Neural progenitor cell (in vitro differentiated cells): Measurements from ENCODE around the gene SLC25A20. TPM values are rescaled to one million over a fixed set of nuclear protein-coding genes. Genes with fewer than 3 reads are reported as not detected.
"Not testable (repeated sequence)": the region's sequence is repeated elsewhere in the genome, so short reads cannot be mapped to it uniquely, and the experiment has no call there.

Source experiments
- DNase-seq: peaks from one replicate; pipeline ENCODE4 v3.0.0-alpha.2; 2016; ENCODE audit warnings: low spot score
- H2AFZ ChIP-seq: fragments of 200-600 bp; sonication (generic); replicated peaks from 2 replicates; pipeline ENCODE4 v1.6.1; 2016; ENCODE audit warnings: antibody characterized with exemption
- H3F3A ChIP-seq: fragments of 200-600 bp; sonication (generic); 2 replicates; pipeline ENCODE4 v1.6.1; 2016; ENCODE audit warnings: antibody characterized with exemption, low read depth
- H3K27ac ChIP-seq: fragments of 200-600 bp; sonication (generic); 2 replicates; pipeline ENCODE4 v1.5.1; 2016; ENCODE audit warnings: mild to moderate bottlenecking
- H3K27me3 ChIP-seq: fragments of 200-600 bp; sonication (generic); 2 replicates; pipeline ENCODE4 v1.6.1; 2016; ENCODE audit warnings: mild to moderate bottlenecking, moderate library complexity
- H3K36me3 ChIP-seq: fragments of 200-600 bp; sonication (generic); 2 replicates; pipeline ENCODE4 v1.5.1; 2016
- H3K4me1 ChIP-seq: fragments of 200-600 bp; sonication (generic); 2 replicates; pipeline ENCODE4 v1.6.1; 2016; ENCODE audit warnings: mixed run types
- H3K4me2 ChIP-seq: fragments of 200-600 bp; sonication (generic); 2 replicates; pipeline ENCODE4 v1.6.1; 2016
- H3K4me3 ChIP-seq: fragments of 200-600 bp; sonication (generic); 2 replicates; pipeline ENCODE4 v1.5.1; 2016
- H3K79me2 ChIP-seq: fragments of 200-600 bp; sonication (generic); 2 replicates; pipeline ENCODE4 v1.6.1; 2016; ENCODE audit warnings: low read depth
- H3K9ac ChIP-seq: fragments of 200-600 bp; sonication (generic); 2 replicates; pipeline ENCODE4 v1.6.1; 2016
- H3K9me3 ChIP-seq: fragments of 200-600 bp; sonication (generic); 2 replicates; pipeline ENCODE4 v1.5.1; 2016; ENCODE audit warnings: low read depth
- H4K20me1 ChIP-seq: fragments of 200-600 bp; sonication (generic); 2 replicates; pipeline ENCODE4 v1.6.1; 2016; ENCODE audit warnings: low read depth
- H3K27ac Mint-ChIP-seq: 3 replicates; pipeline ENCODE4 v1.8.0; 2021; ENCODE audit warnings: mixed read lengths
- H3K27me3 Mint-ChIP-seq: 2 replicates; pipeline ENCODE4 v1.8.0; 2022; ENCODE audit warnings: low read depth, mild to moderate bottlenecking, inconsistent platforms, moderate library complexity, mixed read lengths; ENCODE audit not compliant: insufficient read depth
- H3K36me3 Mint-ChIP-seq: 3 replicates; pipeline ENCODE4 v1.8.0; 2021; ENCODE audit warnings: mixed read lengths
- H3K4me1 Mint-ChIP-seq: 3 replicates; pipeline ENCODE4 v1.8.0; 2021; ENCODE audit warnings: mixed read lengths
- H3K4me3 Mint-ChIP-seq: 3 replicates; pipeline ENCODE4 v1.8.0; 2021; ENCODE audit warnings: mild to moderate bottlenecking, moderate library complexity, mixed read lengths
- H3K9me3 Mint-ChIP-seq: 3 replicates; pipeline ENCODE4 v1.8.0; 2020; ENCODE audit warnings: mixed read lengths
- CTCF ChIP-seq: fragments of 200-600 bp; sonication (generic); IDR thresholded peaks from 2 replicates; pipeline ENCODE4 v1.5.1; 2017; ENCODE audit warnings: antibody characterized with exemption, mild to moderate bottlenecking
- EZH2 ChIP-seq: fragments of 200-600 bp; sonication (generic); IDR thresholded peaks from 2 replicates; pipeline ENCODE4 v1.6.1; 2017; ENCODE audit warnings: antibody characterized with exemption, mild to moderate bottlenecking, moderate library complexity
- EZH2phosphoT487 ChIP-seq: fragments of 200-600 bp; sonication (generic); IDR thresholded peaks from 2 replicates; pipeline ENCODE4 v1.6.1; 2017; ENCODE audit warnings: antibody characterized with exemption
- total RNA-seq: library from RNA; depleted of rRNA; stranded (reverse); fragments of >200 nt; gene quantifications from 2 replicates; pipeline ENCODE4 v1.2.3, GENCODE V29; 2015; ENCODE audit warnings: low replicate concordance

The SLC25A20 gene
- total RNA-seq, 1 donor from 2014 or later = 12.5 TPM

DNA sequence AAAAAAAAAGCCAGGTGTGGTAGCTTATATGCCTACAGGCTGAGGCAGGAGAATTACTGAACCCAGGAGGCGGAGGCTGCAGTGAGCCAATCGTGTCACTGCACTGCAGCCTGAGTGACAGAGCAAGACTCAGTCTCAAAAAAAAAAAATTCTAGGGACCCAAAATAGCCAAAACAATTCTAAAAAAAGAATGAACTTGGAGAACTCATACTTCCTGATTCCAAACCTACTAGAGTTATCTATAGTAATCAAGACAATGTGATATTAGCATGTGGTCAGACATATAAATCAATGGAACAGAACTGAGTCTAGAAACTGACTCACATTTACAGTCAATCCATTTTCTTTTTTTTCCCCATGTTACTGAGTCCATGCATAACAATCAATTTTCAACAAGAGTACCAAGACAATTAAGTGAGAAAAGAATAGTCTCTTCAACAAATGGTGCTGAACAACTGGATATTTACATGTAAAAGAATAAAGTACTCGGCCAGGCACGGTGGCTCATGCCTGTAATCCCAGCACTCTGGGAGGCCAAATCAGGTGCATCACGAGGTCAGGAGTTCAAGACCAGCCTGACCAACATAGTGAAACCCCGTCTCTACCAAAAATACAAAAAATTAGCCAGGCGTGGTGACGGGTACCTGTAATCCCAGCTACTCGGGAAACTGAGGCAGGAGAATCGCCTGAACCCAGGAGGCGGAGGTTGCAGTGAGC is 62.9 kb downstream of the SLC25A20 start:
- no peak overlapping the region for H3K4me3 ChIP-seq
- H3K27me3 ChIP-seq = no peaks in the 10 kb centered on the region
- no peaks in the 10 kb centered on the region for H3K79me2 ChIP-seq
- no peak overlapping the region for H3K9ac ChIP-seq
- H3K4me1 Mint-ChIP-seq = peaks cover 3% of the 10 kb centered on the region
- H3K27ac Mint-ChIP-seq = no peak overlapping the region
- no peak overlapping the region for H3K4me3 Mint-ChIP-seq
- no peak for DNase-seq
- H3K4me2 ChIP-seq = no peak overlapping the region
- no peaks in the 10 kb centered on the region for H3K4me1 ChIP-seq
- no peaks in the 10 kb centered on the region for H3K36me3 ChIP-seq
- no peaks in the 10 kb centered on the region for H3F3A ChIP-seq
- H3K9me3 ChIP-seq = no peaks in the 10 kb centered on the region
- TF ChIP-seq CTCF (no peak), EZH2phosphoT487 (no peak)
- H3K36me3 Mint-ChIP-seq = peaks cover 8% of the 10 kb centered on the region
- H4K20me1 ChIP-seq = no peaks in the 10 kb centered on the region
- H3K27ac ChIP-seq = no peak overlapping the region
- H3K27me3 Mint-ChIP-seq = no peaks in the 10 kb centered on the region
- H2AFZ ChIP-seq = no peak overlapping the region
- peaks cover 2% of the 10 kb centered on the region for H3K9me3 Mint-ChIP-seq

- no peaks in the 10 kb centered on the region for H3F3A ChIP-seq
- no peak overlapping the region for H3K27ac ChIP-seq
- H3K4me3 Mint-ChIP-seq = no peak overlapping the region
- H3K4me3 ChIP-seq = no peak overlapping the region
- no peak overlapping the region for H3K9ac ChIP-seq
- H3K9me3 ChIP-seq = no peaks in the 10 kb centered on the region
- H3K36me3 ChIP-seq = no peaks in the 10 kb centered on the region
- H3K27ac Mint-ChIP-seq = no peak overlapping the region
- H2AFZ ChIP-seq = no peak overlapping the region
- DNase-seq = no peak
- no peak overlapping the region for H3K4me2 ChIP-seq
- TF ChIP-seq CTCF (no peak), EZH2phosphoT487 (no peak), EZH2 (no peak)
- H3K27me3 Mint-ChIP-seq = no peaks in the 10 kb centered on the region
- no peaks in the 10 kb centered on the region for H3K4me1 ChIP-seq
- peaks cover 7% of the 10 kb centered on the region for H3K36me3 Mint-ChIP-seq
- H4K20me1 ChIP-seq = no peaks in the 10 kb centered on the region
- no peaks in the 10 kb centered on the region for H3K27me3 ChIP-seq
- no peaks in the 10 kb centered on the region for H3K79me2 ChIP-seq
- H3K9me3 Mint-ChIP-seq = no peaks in the 10 kb centered on the region
- peaks cover 3% of the 10 kb centered on the region for H3K4me1 Mint-ChIP-seq
Observed at GRCh38 chr3:48832684-48833083, 66.0 kb downstream of the SLC25A20 start.

DNA sequence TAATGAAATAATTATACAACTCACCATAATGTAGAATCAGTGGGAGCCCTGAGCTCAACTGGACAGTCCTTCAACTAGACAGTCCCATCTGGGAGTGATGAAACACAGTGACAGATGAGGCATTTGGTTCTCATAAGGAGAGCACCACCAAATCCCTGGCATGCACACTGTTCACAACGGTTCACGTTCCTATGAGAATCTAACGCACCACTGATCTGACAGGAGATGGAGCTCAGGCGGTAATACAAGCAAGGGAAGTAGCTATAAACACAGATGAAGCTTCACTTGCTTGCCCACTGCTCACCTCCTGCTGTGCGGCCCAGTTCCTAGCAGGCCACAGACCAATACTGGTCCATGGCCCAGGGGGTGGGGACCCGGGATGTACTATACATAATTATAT is 68.0 kb downstream of the SLC25A20 start:
- H3K27ac Mint-ChIP-seq = no peak overlapping the region
- Histone ChIP-seq H3K4me1 (no peaks in the 10 kb centered on the region), H3K27me3 (no peaks in the 10 kb centered on the region), H3K9me3 (no peaks in the 10 kb centered on the region), H2AFZ (no peak overlapping the region), H3F3A (no peaks in the 10 kb centered on the region), H3K9ac (no peak overlapping the region), H3K4me3 (no peak overlapping the region), H3K36me3 (no peaks in the 10 kb centered on the region), H3K27ac (no peak overlapping the region), H4K20me1 (no peaks in the 10 kb centered on the region), H3K4me2 (no peak overlapping the region), H3K79me2 (no peaks in the 10 kb centered on the region)
- H3K4me1 Mint-ChIP-seq = peaks cover 5% of the 10 kb centered on the region
- no peaks in the 10 kb centered on the region for H3K9me3 Mint-ChIP-seq
- H3K4me3 Mint-ChIP-seq = no peak overlapping the region
- H3K27me3 Mint-ChIP-seq = no peaks in the 10 kb centered on the region
- H3K36me3 Mint-ChIP-seq = peaks cover 3% of the 10 kb centered on the region
- DNase-seq = no peak
- TF ChIP-seq EZH2phosphoT487 (no peak), EZH2 (no peak), CTCF (no peak)

GRCh38 chr3:48829525-48829924 is 69.2 kb downstream of the SLC25A20 start:
- H3K27ac Mint-ChIP-seq, H2AFZ ChIP-seq, H3K9ac ChIP-seq, H3K27me3 ChIP-seq, H3K4me1 ChIP-seq, H3K9me3 ChIP-seq, H3K36me3 ChIP-seq, H3K27me3 Mint-ChIP-seq, H3K79me2 ChIP-seq, H3K4me3 ChIP-seq, H3F3A ChIP-seq, H3K4me2 ChIP-seq, H3K4me1 Mint-ChIP-seq, H3K27ac ChIP-seq, H3K4me3 Mint-ChIP-seq, H3K36me3 Mint-ChIP-seq, H4K20me1 ChIP-seq, DNase-seq, H3K9me3 Mint-ChIP-seq: not testable (repeated sequence)

DNA sequence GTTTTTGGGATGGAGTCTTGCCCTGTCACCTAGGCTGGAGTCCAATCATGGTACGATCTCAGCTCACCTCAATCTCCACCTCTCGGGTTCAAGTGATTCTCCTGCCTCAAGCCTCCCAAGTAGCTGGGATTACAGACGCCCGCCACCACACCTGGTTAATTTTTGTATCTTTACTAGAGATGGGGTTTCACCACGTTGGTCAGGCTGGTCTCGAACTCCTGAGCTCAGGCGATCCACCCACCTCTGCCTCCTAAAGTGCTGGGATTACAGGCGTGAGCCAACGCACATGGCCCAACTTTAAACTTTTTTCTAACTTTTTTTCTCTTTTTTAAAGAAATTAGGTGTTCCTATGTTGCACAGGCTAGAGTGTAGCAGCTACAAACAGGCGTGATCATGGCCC is 70.8 kb downstream of the SLC25A20 start:
- not testable (repeated sequence) for DNase-seq, H3K27ac ChIP-seq, H3F3A ChIP-seq, H4K20me1 ChIP-seq, H3K27me3 ChIP-seq, H3K9me3 Mint-ChIP-seq, H3K9ac ChIP-seq, H3K4me3 ChIP-seq, H3K36me3 ChIP-seq, H3K79me2 ChIP-seq, H2AFZ ChIP-seq, H3K27me3 Mint-ChIP-seq, H3K4me1 Mint-ChIP-seq, H3K36me3 Mint-ChIP-seq, H3K27ac Mint-ChIP-seq, H3K4me3 Mint-ChIP-seq, H3K9me3 ChIP-seq, H3K4me2 ChIP-seq, H3K4me1 ChIP-seq
